ENCODE measurements around the gene CFB. TPM values are rescaled to one million over a fixed set of nuclear protein-coding genes. Genes with fewer than 3 reads are reported as not detected.
"Not testable (repeated sequence)": the region's sequence is repeated elsewhere in the genome, so short reads cannot be mapped to it uniquely, and the experiment has no call there.

The CFB gene
- total RNA-seq, 1 donor from 2014 or later, result not detected

DNA sequence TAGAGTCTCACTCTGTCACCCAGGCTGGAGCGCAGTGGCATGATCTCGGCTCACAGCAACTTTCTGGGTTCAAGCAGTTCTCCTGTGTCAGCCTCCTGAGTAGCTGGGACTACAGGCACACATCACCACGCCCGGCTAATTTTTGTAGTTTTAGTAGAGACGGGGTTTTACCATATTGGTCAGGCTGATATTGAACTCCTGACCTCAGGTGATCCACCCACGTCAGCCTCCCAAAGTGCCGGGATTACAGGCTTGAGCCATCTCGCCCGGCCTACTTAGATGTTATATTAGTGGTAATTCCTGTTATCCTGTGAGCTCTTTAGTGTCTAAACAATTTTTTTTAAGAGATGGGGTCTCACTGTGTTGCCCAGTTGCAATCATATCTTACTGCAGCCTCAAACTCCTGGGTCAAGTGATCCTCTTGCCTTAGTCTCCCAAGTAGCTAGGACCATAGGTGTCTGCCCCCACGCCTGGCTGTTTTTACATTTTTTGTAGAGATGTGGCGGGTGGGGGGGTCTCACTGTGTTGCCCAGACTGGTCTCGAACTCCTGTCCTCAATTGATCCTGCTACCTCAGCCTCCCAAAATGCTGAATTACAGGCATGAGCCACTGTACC is 32.0 kb downstream of the CFB start:
- CTCF ChIA-PET, result no interaction called here
- H3K4me1 Mint-ChIP-seq, result peaks cover 8% of the 10 kb centered on the region
- intact Hi-C loops (cut with micrococcal nuclease), result loop anchor here (10.0 kb wide), 1 partner anchor 1227 kb away; the partner anchor contains the start of genes HSD17B8, RING1, RXRB and SLC39A7
- no peaks in the 10 kb centered on the region for H3K27me3 Mint-ChIP-seq
- TF ChIP-seq, protein P1, sequence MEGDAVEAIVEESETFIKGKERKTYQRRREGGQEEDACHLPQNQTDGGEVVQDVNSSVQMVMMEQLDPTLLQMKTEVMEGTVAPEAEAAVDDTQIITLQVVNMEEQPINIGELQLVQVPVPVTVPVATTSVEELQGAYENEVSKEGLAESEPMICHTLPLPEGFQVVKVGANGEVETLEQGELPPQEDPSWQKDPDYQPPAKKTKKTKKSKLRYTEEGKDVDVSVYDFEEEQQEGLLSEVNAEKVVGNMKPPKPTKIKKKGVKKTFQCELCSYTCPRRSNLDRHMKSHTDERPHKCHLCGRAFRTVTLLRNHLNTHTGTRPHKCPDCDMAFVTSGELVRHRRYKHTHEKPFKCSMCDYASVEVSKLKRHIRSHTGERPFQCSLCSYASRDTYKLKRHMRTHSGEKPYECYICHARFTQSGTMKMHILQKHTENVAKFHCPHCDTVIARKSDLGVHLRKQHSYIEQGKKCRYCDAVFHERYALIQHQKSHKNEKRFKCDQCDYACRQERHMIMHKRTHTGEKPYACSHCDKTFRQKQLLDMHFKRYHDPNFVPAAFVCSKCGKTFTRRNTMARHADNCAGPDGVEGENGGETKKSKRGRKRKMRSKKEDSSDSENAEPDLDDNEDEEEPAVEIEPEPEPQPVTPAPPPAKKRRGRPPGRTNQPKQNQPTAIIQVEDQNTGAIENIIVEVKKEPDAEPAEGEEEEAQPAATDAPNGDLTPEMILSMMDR (IDR thresholded peaks at IDR 0.05), result no peak
- H3K9me3 Mint-ChIP-seq, result no peaks in the 10 kb centered on the region
- DNase-seq (no peak), ATAC-seq (ENCODE audit: low read depth) (no peak)
- POLR2A ChIA-PET, result interaction anchor here (1.2 kb wide), 1 partner anchor 19 kb away, joined by 3 read pairs; the partner anchor contains the start of genes NELFE and SKIC2
- no peak overlapping the region for H3K27ac Mint-ChIP-seq
- peaks cover 15% of the 10 kb centered on the region for H3K36me3 Mint-ChIP-seq (ENCODE audit: low read depth)
- H3K4me3 Mint-ChIP-seq, result no peak overlapping the region

DNA sequence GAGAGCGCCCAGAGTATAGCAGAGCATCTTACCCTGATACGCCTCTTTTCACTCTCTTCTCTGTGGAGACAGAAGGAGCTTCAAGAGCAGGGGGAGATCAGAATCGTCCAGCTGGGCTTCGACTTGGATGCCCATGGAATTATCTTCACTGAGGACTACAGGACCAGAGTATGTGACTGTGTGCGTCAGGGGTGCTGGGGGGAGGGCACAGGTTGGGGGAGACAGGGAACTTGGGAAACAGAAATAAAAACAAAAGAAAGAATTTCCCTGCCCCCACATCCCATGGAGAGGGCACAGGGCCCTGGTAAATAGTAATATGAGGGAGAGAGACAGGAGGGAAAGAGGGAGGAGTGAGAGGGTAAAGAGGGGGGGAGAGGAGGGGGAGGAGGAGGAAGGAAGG is 32.9 kb downstream of the CFB start:
- no peak overlapping the region for H3K4me3 Mint-ChIP-seq

DNA sequence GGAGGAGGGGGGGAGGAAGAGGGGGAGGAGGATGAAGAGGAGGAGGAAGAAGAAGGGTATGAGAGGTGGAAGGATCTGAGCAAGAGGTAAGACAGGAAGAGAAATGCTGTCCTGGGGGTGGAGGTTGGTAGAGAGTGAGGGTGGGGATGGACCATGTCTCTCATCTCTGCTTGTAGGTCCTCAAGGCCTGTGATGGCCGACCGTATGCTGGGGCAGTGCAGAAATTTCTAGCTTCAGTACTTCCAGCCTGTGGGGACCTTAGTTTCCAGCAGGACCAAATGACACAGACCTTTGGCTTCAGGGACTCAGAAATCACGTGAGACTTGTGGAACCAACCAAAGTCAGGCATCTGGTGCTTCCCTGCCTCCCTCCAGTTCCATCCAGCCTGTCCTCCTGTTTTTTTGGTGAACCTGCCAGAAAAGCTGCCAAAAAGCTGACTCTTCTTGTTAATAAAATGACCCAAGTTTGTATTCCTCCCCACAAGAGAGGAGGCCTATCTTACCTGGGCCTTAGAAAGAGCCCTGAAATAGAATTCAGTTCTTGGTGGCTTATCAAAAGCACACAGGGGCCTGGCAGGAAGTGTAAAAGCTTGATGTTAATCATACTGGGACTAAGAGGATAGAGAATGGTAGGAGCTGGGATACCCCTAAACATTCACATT is 33.5 kb downstream of the CFB start:
- Mint-ChIP-seq H3K4me3 (no peak overlapping the region), H3K9me3 (no peaks in the 10 kb centered on the region), H3K4me1 (no peaks in the 10 kb centered on the region), H3K27ac (no peak overlapping the region), H3K27me3 (no peaks in the 10 kb centered on the region), H3K36me3 (ENCODE audit: low read depth) (peaks cover 15% of the 10 kb centered on the region)
- DNase-seq (no peak), ATAC-seq (ENCODE audit: low read depth) (no peak)
- intact Hi-C loops (cut with micrococcal nuclease), result loop anchor here (10.0 kb wide), 1 partner anchor 1225 kb away; the partner anchor contains the start of genes HSD17B8, RING1, RXRB and SLC39A7
- POLR2A ChIA-PET, result no interaction called here
- CTCF ChIA-PET, result no interaction called here
- TF ChIP-seq, protein P1 (IDR thresholded peaks at IDR 0.05), result no peak

More for the DNA sequence above, 32.9 kb downstream of the CFB start:
- TF ChIP-seq, protein P1 (IDR thresholded peaks at IDR 0.05), result no peak
- no peak overlapping the region for H3K27ac Mint-ChIP-seq
- ChIA-PET CTCF (no interaction called here), POLR2A (interaction anchor here (1.2 kb wide), 1 partner anchor 20 kb away, joined by 3 read pairs; the partner anchor contains the start of genes NELFE and SKIC2)
- peaks cover 15% of the 10 kb centered on the region for H3K36me3 Mint-ChIP-seq (ENCODE audit: low read depth)
- no peaks in the 10 kb centered on the region for H3K9me3 Mint-ChIP-seq
- intact Hi-C loops (cut with micrococcal nuclease), result loop anchor here (10.0 kb wide), 1 partner anchor 1226 kb away; the partner anchor contains the start of genes HSD17B8, RING1, RXRB and SLC39A7
- H3K27me3 Mint-ChIP-seq, result no peaks in the 10 kb centered on the region
- no peaks in the 10 kb centered on the region for H3K4me1 Mint-ChIP-seq
- no peak for DNase-seq
- ATAC-seq (ENCODE audit: low read depth), result no peak

DNA sequence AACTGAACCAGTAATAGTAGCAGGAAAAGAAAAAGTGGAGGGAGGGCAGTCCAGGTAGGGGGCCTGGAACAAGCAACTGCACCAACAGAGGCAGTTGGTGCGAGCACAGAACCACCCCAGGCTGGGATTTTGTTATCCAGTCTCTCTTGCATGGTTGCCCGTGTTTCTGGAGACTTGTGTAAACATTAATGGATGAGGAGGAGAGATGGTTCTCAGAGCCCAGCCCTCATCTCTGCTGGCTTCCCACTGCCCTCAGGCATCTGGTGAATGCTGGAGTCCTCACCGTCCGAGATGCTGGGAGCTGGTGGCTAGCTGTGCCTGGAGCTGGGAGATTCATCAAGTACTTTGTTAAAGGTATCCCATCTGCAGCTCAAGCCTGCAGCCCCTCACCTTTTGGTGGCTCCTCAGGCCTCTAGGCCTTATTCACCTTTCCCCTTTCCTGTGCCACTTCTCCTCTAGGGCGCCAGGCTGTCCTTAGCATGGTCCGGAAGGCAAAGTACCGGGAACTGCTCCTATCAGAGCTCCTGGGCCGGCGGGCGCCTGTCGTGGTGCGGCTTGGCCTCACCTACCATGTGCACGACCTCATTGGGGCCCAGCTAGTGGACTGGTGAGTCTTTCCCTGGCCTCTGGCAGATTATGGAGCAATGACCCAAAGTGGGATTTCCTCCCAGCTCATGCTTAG is 34.4 kb downstream of the CFB start:
- H3K4me1 Mint-ChIP-seq; H3K27me3 Mint-ChIP-seq; H3K9me3 Mint-ChIP-seq; ATAC-seq (ENCODE audit: low read depth); DNase-seq; CTCF ChIA-PET; intact Hi-C loops (cut with micrococcal nuclease); H3K27ac Mint-ChIP-seq; POLR2A ChIA-PET; H3K4me3 Mint-ChIP-seq: not testable (repeated sequence)
- peaks cover 15% of the 10 kb centered on the region for H3K36me3 Mint-ChIP-seq (ENCODE audit: low read depth)

DNA sequence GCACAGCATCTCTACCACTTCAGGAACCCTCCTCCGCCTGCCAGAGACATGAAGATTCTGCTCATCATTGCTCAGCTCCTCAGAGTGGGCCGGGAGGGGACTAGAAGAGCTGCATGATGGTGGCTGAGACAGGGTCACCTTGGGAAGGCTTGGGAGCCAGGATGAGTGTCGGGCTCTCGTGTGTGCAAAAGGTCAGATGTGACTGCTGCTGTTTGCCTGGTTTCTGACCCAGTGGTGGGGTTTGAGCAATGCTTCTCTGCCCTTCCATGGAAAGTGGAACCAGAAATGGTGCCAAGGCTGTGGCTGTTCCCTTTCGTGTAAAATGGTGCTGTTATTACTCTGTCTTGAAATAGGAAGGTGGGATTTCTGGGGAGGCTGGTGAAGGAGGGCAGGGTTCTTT is 35.1 kb downstream of the CFB start:
- intact Hi-C loops (cut with micrococcal nuclease); DNase-seq; H3K9me3 Mint-ChIP-seq; POLR2A ChIA-PET; ATAC-seq (ENCODE audit: low read depth); H3K4me3 Mint-ChIP-seq; H3K27ac Mint-ChIP-seq; H3K27me3 Mint-ChIP-seq; H3K4me1 Mint-ChIP-seq; CTCF ChIA-PET: not testable (repeated sequence)
- H3K36me3 Mint-ChIP-seq (ENCODE audit: low read depth), result peaks cover 15% of the 10 kb centered on the region

DNA sequence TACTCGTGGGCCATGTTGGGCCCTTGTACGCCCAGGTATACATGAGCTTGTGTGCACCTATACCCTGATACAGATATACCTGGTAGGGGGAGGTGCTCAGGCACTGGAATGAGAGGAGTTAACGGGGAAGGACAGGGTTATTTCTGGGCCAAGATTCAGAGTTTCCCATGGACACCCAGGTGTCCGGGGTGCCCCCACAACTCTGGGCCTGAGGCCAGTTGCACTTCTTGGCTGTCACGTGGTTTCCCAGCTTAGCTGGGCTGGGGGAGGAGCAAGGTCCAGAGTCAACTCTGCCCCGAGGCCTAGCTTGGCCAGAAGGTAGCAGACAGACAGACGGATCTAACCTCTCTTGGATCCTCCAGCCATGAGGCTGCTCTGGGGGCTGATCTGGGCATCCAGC is 35.8 kb downstream of the CFB start, which contains the start of gene C4A:
C4A (plus strand) TSS at position 314 of the 400 bp plus-strand sequence; CDS start at position 365, 51 bp downstream.
- POLR2A ChIA-PET, CTCF ChIA-PET: not testable (repeated sequence)

DNA sequence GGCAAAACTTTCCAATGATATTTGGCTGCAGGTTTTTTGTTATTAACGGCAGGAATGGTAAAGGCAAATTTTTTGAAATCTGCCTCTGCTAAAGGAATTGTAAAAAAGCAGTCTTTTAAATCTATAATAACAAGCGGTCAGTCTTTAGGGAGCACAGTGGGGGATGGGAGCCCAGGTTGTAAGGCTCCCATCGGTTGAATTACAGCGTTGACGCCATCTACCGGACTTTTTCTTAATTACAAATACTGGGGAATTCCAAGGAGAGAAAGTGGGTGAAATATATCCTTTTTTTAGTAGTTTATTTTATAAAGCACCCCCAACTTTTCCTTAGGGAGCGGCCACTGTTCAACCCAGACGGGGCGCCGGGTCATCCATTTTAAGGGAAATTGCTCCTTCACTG is 43.5 kb downstream of the CFB start:
- H3K4me3 Mint-ChIP-seq; H3K9me3 Mint-ChIP-seq; ATAC-seq (ENCODE audit: low read depth); DNase-seq; CTCF ChIA-PET; H3K27ac Mint-ChIP-seq; POLR2A ChIA-PET; H3K36me3 Mint-ChIP-seq (ENCODE audit: low read depth); H3K4me1 Mint-ChIP-seq; H3K27me3 Mint-ChIP-seq; intact Hi-C loops (cut with micrococcal nuclease): not testable (repeated sequence)

More for the DNA sequence above, 35.8 kb downstream of the CFB start, which contains the start of gene C4A:
- DNase-seq; H3K4me1 Mint-ChIP-seq; ATAC-seq (ENCODE audit: low read depth); H3K9me3 Mint-ChIP-seq; H3K27ac Mint-ChIP-seq; H3K4me3 Mint-ChIP-seq; intact Hi-C loops (cut with micrococcal nuclease); H3K27me3 Mint-ChIP-seq: not testable (repeated sequence)
- H3K36me3 Mint-ChIP-seq (ENCODE audit: low read depth), result peaks cover 15% of the 10 kb centered on the region

DNA sequence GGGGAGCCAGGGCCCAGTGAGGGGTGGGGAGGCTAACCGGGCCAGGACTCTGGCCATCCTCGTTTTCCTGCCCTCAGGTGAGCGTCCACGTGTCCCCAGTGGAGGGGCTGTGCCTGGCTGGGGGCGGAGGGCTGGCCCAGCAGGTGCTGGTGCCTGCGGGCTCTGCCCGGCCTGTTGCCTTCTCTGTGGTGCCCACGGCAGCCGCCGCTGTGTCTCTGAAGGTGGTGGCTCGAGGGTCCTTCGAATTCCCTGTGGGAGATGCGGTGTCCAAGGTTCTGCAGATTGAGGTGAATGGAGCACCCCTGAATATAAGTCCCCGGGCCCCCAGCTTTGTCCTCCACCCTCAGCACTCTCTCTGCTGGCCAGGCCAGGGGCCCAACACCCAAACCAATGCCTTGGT is 48.5 kb downstream of the CFB start:
- CTCF ChIA-PET; H3K27me3 Mint-ChIP-seq; H3K27ac Mint-ChIP-seq; POLR2A ChIA-PET; H3K4me1 Mint-ChIP-seq; H3K4me3 Mint-ChIP-seq; H3K36me3 Mint-ChIP-seq (ENCODE audit: low read depth); intact Hi-C loops (cut with micrococcal nuclease); ATAC-seq (ENCODE audit: low read depth); H3K9me3 Mint-ChIP-seq; DNase-seq: not testable (repeated sequence)

DNA sequence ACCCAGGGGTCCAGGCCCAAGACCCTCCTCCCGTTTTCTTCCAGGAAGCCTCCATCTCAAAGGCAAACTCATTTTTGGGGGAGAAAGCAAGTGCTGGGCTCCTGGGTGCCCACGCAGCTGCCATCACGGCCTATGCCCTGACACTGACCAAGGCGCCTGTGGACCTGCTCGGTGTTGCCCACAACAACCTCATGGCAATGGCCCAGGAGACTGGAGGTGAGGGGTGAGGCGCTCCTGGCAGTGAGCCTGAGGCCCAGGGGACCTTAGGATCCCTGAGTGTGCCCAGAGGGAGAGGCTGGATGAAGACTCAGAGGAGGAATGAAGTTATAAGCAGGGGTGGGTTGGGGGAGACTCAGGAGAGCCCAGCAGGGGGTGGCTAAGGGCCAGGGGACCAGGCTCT is 50.5 kb downstream of the CFB start:
- H3K27me3 Mint-ChIP-seq; ATAC-seq (ENCODE audit: low read depth); intact Hi-C loops (cut with micrococcal nuclease); H3K27ac Mint-ChIP-seq; H3K4me3 Mint-ChIP-seq; DNase-seq; CTCF ChIA-PET; H3K36me3 Mint-ChIP-seq (ENCODE audit: low read depth); H3K9me3 Mint-ChIP-seq; POLR2A ChIA-PET; H3K4me1 Mint-ChIP-seq: not testable (repeated sequence)

Data from activated B cell treated with CpG ODN at 0.5 μM for 24 hours (primary cell).